ENCODE results near the gene HLA-DRB1.
"Not testable (repeated sequence)": the region's sequence is repeated elsewhere in the genome, so short reads cannot be mapped to it uniquely, and the experiment has no call there.

HLA-DRB1 gene

GRCh38 chr6:32610682-32611296, 21.1 kb upstream of the HLA-DRB1 start:
- no peak overlapping the region for H3K4me3 ChIP-seq (ENCODE audit: low read length)
- no peak for DNase-seq (ENCODE audit: low read depth, low spot score)

GRCh38 chr6:32609731-32610640, 20.3 kb upstream of the HLA-DRB1 start:
- H3K4me3 ChIP-seq (ENCODE audit: low read length) = no peak overlapping the region
- peak; percentile 52 for DNase-seq (ENCODE audit: low read depth, low spot score)

GRCh38 chr6:32609391-32609730, 19.7 kb upstream of the HLA-DRB1 start:
- H3K4me3 ChIP-seq (ENCODE audit: low read length) = no peak overlapping the region
- no peak for DNase-seq (ENCODE audit: low read depth, low spot score)

GRCh38 chr6:32608362-32608761, 18.7 kb upstream of the HLA-DRB1 start:
- DNase-seq (ENCODE audit: low read depth, low spot score) = no peak
- no peak overlapping the region for H3K4me3 ChIP-seq (ENCODE audit: low read length)

GRCh38 chr6:32607988-32608298, 18.3 kb upstream of the HLA-DRB1 start:
- DNase-seq (ENCODE audit: low read depth, low spot score) = no peak
- H3K4me3 ChIP-seq (ENCODE audit: low read length) = no peak overlapping the region

- no peak for DNase-seq (ENCODE audit: low read depth, low spot score)
Measured at GRCh38 chr6:32607263-32607987, 17.8 kb upstream of the HLA-DRB1 start.

GRCh38 chr6:32604434-32604877, 14.8 kb upstream of the HLA-DRB1 start:
- H3K4me3 ChIP-seq (ENCODE audit: low read length) = no peak overlapping the region
- no peak for DNase-seq (ENCODE audit: low read depth, low spot score)

More at GRCh38 chr6:32607263-32607987, 17.8 kb upstream of the HLA-DRB1 start:
- no peak overlapping the region for H3K4me3 ChIP-seq (ENCODE audit: low read length)

GRCh38 chr6:32603888-32604287, 14.2 kb upstream of the HLA-DRB1 start:
- no peak for DNase-seq (ENCODE audit: low read depth, low spot score)
- H3K4me3 ChIP-seq (ENCODE audit: low read length) = no peak overlapping the region

GRCh38 chr6:32603222-32603621, 13.6 kb upstream of the HLA-DRB1 start:
- DNase-seq (ENCODE audit: low read depth, low spot score) = no peak
- no peak overlapping the region for H3K4me3 ChIP-seq (ENCODE audit: low read length)

- no peak for DNase-seq (ENCODE audit: low read depth, low spot score)
- no peak overlapping the region for H3K4me3 ChIP-seq (ENCODE audit: low read length)
Measured at GRCh38 chr6:32602383-32602782, 12.7 kb upstream of the HLA-DRB1 start.

- DNase-seq (ENCODE audit: low read depth, low spot score) = no peak
- H3K4me3 ChIP-seq (ENCODE audit: low read length) = no peak overlapping the region
Measured at GRCh38 chr6:32597024-32597423, 7.4 kb upstream of the HLA-DRB1 start.

- not testable (repeated sequence) for DNase-seq (ENCODE audit: low read depth, low spot score); H3K4me3 ChIP-seq (ENCODE audit: low read length)
Measured at GRCh38 chr6:32590713-32591112, 1.1 kb upstream of the HLA-DRB1 start.

GRCh38 chr6:32588156-32588555, 1.5 kb downstream of the HLA-DRB1 start:
- DNase-seq (ENCODE audit: low read depth, low spot score) = no peak
- no peak overlapping the region for H3K4me3 ChIP-seq (ENCODE audit: low read length)

GRCh38 chr6:32583527-32583898, 6.1 kb downstream of the HLA-DRB1 start:
- H3K4me3 ChIP-seq (ENCODE audit: low read length) = no peak overlapping the region

GRCh38 chr6:32581315-32582095, 8.1 kb downstream of the HLA-DRB1 start:
- DNase-seq (ENCODE audit: low read depth, low spot score) = no peak
- no peak overlapping the region for H3K4me3 ChIP-seq (ENCODE audit: low read length)

More at GRCh38 chr6:32583527-32583898, 6.1 kb downstream of the HLA-DRB1 start:
- DNase-seq (ENCODE audit: low read depth, low spot score) = no peak

GRCh38 chr6:32580593-32580992, 9.1 kb downstream of the HLA-DRB1 start:
- no peak for DNase-seq (ENCODE audit: low read depth, low spot score)
- H3K4me3 ChIP-seq (ENCODE audit: low read length) = no peak overlapping the region

GRCh38 chr6:32578962-32579361, 10.7 kb downstream of the HLA-DRB1 start:
- no peak for DNase-seq (ENCODE audit: low read depth, low spot score)
- H3K4me3 ChIP-seq (ENCODE audit: low read length) = no peak overlapping the region

- DNase-seq (ENCODE audit: low read depth, low spot score); H3K4me3 ChIP-seq (ENCODE audit: low read length): not testable (repeated sequence)
Measured at GRCh38 chr6:32577493-32577892, 12.2 kb downstream of the HLA-DRB1 start.

- no peak for DNase-seq (ENCODE audit: low read depth, low spot score)
- no peak overlapping the region for H3K4me3 ChIP-seq (ENCODE audit: low read length)
Measured at GRCh38 chr6:32576250-32576649, 13.4 kb downstream of the HLA-DRB1 start.

Data from Jurkat, Clone E6-1 (cell line).